ENCODE measurements around the gene INO80E. TPM values are rescaled to one million over a fixed set of nuclear protein-coding genes. Genes with fewer than 3 reads are reported as not detected.

The INO80E gene
- total and polyA plus RNA-seq, 2 of the 8 experiments (the other 6 are each of a cell fraction or from before 2014, with no cell fraction given), result 43.0 to 91.2 TPM

DNA sequence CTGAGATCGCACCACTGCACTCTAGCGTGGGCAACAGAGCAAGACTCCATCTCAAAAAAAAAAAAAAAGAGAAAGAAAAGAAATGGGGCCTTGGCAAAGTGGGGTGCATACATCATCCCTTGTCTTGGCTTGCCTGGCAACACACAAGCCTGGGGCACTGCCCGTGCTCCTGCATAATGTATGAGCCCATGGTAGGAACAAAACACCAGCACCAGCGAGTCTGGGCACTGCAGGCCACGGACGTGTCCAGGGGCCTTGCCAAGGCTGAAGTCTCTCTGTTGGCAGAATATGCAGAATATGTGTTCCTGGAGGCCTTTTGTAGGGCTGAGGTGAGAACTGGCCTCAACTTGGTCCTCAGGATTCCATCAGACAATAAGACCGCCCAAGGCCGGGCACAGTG lies 53.8 kb downstream of the INO80E start (continued):
- TF ChIP-seq, protein P1, sequence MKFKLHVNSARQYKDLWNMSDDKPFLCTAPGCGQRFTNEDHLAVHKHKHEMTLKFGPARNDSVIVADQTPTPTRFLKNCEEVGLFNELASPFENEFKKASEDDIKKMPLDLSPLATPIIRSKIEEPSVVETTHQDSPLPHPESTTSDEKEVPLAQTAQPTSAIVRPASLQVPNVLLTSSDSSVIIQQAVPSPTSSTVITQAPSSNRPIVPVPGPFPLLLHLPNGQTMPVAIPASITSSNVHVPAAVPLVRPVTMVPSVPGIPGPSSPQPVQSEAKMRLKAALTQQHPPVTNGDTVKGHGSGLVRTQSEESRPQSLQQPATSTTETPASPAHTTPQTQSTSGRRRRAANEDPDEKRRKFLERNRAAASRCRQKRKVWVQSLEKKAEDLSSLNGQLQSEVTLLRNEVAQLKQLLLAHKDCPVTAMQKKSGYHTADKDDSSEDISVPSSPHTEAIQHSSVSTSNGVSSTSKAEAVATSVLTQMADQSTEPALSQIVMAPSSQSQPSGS (IDR thresholded peaks at IDR 0.05; ENCODE audit: low read length), result no peak
- no peak for TF ChIP-seq CBX8 (IDR thresholded peaks at IDR 0.05; ENCODE audit: borderline replicate concordance, low read depth, low read length)
- no peak for TF ChIP-seq SIX5 (IDR thresholded peaks at IDR 0.05; ENCODE audit: low read depth, low read length)
- TF ChIP-seq, protein P2, sequence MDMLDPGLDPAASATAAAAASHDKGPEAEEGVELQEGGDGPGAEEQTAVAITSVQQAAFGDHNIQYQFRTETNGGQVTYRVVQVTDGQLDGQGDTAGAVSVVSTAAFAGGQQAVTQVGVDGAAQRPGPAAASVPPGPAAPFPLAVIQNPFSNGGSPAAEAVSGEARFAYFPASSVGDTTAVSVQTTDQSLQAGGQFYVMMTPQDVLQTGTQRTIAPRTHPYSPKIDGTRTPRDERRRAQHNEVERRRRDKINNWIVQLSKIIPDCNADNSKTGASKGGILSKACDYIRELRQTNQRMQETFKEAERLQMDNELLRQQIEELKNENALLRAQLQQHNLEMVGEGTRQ (IDR thresholded peaks at IDR 0.05; ENCODE audit: low read length), result no peak
